CMK (cell line): ENCODE data around the gene PADI3.

ENCODE experiments used
- DNase-seq: peaks from one replicate; pipeline ENCODE4 v3.0.0-alpha.2; 2010; ENCODE audit warnings: low read depth

PADI3 gene

DNA sequence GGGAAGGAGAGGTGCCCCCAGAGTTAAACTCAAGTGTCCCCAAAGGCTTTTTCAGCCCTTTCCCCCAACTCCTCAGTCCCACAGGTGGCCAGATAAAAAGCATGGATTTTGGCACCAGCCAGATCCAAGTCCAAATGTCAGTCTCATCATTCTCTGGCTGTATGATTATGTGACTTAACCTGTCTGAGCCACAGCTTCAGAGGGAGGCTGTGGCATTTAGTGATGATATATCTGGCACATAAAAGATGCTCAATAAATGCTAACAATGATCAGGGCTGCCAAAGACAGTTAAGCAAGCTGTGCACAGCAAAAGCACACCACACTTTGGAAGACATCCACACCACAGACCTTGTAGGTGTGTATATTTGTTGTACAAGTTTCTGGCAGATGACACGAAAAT, 5.6 kb upstream of the PADI3 start:
- no peak for DNase-seq

DNA sequence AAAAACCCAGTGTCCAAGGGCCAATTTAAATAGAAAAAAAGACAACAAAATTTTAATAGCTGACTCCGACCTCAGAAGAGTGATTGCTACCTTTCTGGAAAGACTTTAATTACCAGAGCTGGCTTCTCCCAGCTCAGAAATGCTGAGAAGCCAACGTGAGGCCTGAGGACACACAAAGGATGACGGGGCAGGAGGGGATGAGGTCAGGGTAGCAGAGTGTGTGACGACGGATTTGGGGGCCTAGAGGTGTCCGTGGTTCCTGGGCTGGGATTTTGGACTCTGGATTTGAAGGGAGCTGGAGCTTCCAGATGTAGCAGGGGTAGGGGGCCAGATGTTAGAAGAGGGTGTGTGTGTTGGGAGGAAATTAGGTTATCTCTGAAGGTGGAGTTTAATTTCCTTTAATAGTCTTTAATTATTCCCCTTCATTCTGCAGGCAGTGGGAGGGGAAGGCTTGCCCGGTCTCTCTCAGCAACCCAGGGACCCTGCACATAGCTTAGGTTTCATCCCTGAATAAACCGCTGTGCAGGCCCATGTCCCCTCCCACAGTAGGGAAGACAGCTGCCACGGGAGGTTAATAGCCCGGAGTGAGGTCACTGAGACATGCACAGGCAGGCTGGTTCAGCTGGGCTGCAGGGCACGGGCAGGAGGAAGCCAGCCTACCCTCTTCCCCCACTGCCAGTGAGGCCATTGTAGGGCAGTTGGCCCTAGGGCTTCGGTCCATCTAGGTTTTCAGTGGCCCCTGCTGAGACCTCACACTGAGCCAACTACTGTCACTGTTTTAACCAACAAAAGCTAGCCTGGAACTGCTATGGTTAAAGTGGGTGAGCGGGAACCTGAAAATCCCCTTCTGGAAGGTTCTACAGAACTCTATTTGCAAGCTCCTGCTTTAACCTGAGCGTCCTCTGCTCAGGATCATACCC, 3.8 kb upstream of the PADI3 start:
- no peak for DNase-seq

DNA sequence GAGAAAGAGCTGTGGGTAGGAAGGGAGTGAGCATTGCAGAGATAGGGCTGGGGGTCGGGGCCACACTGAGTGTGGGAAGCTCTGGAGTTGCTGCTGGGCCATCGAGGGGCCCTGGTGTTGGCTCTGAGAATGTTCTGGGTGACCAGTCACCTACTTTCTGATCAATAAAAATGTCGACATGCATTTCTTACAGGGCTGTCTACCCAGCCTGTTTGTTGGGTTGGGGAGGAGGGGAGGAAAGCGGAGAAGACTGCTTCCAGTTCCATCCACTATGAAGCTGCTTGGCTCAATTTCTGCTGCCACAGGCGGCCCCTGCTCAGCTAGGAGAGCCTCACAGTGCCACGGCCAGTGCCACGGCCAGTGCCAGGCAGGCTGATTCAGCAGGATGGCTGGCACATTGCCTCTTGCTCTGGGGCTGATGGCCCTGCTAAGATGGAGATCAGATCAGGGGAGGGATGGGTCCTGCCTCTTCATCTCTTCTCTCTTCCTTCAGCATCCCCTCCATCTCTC, 3.0 kb upstream of the PADI3 start:
- DNase-seq: no peak

DNA sequence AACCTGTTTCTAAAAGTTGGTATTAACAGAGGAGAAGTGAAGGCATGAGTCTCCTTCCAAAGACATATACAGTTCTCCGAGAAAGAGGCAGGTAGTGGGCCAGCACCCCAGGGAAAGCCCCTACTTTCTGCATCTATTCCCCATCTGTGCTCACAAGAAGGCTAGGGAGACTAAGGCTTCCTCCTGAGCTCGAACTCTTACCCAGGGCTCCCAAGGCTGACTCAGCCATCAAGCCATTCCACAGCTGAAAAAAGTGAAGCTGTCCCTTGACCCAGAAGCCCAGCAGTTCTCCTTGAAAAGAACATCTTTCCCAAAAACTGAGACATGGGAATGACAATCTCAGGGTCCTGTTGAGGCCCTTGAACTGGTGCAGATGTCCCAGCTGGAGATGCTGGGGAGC, 1.9 kb upstream of the PADI3 start:
- DNase-seq: no peak

DNA sequence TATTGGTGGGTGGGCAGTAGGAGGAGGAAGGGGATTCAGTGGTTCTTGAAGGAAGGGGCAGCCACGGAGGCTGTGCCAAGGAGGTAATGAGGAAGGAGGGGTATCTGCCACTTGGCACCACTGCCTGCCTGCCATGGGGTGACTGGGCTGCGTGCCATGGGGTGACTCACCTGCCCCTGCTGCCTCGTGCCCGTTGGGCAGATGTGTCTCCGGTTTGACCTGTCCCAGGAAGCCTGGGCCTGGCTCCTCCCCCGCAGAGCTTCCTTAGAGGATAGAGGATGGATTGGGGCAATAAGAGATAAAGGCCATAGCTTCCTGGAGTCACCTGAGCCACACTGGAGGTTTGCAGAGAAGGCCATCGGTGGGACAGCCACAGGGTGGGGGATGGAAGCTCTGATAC, 1.7 kb downstream of the PADI3 start:
- DNase-seq: no peak

DNA sequence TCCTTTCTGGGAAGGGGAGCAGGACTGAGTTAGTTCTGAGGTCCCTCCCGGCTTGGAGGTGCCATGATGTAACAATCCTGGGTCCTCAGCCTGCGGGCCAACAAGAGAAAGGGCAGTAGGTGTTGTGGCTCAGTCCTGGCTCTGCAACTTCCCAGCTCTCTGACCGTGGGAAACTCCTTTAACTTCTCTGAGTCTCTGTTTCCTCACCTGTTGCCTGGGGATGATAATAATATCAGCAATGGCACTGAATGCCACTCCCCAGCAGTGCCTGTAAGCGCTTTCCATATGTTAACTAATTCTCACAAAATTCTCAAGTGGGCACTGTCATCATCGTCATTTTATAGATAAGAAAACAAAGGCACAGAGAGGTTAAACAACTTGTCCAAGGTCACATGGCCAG, 2.3 kb downstream of the PADI3 start:
- no peak for DNase-seq

DNA sequence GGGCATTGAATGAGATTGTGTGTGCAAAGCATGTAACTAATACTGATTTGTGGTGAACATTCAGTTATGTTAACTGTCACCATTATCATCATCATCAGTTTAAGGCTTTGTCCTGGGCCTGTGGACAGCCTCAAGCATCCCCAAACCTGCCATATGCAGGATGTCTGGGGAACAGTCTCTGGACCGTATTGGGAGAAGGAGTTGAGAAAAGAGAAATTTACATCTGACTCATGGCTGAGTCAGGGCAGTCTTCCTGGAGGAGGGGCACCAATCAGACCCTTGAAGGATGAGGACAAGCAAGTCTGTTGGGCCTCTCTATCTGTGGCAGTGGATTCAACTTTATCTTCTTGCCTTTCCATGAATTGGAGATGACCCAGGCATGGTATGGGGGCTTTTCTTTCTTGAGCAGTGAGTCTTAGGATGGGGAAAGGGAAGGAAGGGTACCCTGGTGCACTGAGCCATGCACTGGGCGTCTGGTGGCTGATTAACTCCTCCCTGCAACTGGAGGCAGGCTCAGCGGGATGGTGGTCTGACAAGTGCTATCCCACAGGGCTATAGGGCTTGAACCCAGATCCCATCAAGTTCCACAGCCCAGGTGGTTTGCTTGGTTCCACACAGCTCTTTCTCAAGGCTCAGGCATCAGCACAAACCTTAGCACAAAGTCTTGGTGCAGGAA, 2.9 kb downstream of the PADI3 start:
- DNase-seq: no peak

DNA sequence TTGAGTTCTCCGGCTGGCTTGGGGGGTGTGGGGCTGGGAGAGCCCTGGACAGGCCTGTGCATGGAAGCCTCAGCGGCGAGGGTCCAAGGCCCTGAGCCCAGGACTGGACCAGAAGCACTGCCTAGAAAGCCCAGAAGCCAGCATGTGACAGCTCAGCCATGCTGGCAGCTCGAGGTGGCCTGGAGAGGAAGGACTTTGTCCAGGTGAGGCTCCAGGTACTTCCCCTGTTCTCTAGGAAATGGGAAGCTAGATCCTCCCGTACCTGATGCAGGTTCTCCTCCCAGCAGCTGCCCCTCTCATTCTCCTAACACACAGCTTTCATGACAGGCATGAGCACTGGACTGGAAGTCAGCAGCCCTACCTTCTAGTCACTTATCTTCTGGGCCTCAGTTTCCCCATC, 6.4 kb downstream of the PADI3 start:
- DNase-seq: no peak

DNA sequence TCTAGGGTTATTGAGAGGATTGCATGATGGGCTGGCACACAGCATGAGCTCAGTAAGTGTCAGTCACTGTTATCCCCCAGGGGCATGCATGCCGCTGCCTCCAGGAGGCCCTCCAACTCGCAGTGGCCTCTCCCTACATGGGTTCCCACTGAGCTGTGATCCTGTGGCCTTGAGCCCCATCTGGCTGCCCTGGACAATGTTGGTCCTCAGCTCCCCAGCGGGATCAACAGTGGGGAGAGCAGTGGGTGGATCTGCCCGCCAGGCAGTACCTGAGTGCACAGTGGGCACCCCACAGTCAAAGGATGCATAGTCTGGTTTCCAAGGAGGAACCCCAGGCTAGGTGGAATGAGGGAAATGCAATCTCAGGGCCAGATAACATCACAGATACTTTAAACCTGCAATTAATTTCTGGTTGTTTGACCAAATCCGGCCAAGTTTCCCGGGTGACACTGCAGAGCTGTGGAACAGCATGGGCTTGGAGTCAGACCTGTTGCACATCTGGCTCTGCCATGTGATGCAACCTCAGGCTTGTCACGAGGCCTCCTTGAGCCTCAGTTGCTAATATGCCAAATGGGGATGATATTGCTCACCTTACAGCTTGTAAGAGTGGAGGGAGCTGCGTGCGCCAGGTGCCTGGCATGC, 9.3 kb downstream of the PADI3 start:
- no peak for DNase-seq

DNA sequence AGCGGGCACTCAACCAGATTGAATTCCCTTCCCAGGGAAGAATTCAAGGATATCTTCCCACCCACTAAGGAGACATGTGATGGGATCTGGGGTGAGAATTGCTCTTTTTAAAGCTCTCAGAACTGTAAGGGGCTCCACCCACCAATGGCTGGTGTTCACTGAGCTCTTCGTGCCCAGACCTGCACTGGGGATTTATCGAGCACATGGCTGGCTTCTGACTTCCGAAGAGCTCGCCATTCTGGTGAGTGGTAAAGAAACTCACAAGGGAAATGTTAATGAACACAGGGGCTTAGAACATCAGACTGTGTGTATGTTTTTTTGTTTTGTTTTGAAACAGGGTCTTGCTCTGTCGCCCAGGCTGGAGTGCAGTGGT, 9.8 kb downstream of the PADI3 start:
- no peak for DNase-seq

DNA sequence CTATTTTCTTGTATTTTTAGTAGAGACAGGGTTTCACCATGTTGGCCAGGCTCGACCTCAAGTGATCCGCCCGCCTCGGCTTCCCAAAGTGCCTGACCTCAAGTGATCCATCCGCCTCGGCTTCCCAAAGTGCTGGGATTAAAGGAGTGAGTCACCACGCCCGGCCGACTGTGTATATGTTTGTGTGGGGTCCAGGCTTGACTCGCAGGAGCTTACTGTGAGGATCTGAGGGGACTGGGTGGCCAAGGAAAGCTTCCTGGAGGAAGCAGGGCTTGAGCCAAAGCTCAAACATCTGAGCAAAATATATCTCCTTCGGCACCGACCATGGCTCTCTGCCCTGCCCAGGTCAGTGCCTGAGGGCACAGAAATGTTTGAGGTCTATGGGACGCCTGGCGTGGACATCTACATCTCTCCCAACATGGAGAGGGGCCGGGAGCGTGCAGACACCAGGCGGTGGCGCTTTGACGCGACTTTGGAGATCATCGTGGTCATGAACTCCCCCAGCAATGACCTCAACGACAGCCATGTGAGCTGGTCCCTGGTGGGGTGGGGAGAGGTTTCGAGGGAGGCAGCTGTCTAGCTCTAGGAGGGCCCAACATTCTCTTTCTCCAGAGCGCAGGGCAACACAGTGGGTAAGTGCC, 10.5 kb downstream of the PADI3 start:
- no peak for DNase-seq

DNA sequence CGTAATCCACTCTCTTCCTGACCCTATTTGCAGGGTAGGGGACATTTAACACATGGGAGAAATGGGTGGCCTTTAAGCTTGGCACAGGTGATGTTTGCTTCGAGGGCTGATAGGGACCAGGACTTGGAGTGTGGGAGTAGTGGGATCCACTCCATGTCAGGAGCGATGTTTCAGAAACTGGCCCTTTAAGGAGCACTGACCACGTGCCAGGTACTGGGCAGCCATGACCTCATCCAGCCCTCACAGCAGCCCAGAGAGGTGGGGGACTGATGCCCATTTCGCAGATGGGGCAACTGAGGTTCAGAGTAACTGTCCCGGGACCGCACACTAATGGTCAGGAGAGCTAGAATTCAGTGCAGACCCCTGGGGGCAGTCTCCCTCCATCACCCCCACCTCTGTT, 11.4 kb downstream of the PADI3 start:
- DNase-seq: no peak

DNA sequence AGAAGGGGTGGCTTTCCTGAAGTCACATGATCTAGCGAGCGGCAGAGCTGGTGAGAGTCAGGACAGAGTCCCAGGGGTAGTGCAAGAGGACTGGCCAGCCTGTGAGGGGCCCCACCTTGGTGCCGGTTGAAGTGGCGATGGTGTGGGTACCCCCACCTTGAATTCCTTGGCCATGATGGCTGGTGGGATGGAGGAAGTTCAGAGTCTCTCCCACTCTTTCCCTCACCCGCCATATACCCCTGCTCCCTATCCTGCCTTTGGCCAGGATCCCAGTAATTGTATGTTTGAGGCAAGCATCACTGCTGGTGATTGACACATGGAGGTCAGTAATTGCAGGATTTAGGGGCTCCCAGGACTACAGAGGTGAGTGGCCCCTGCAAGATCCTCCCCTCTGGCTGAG, 11.8 kb downstream of the PADI3 start:
- DNase-seq: no peak

DNA sequence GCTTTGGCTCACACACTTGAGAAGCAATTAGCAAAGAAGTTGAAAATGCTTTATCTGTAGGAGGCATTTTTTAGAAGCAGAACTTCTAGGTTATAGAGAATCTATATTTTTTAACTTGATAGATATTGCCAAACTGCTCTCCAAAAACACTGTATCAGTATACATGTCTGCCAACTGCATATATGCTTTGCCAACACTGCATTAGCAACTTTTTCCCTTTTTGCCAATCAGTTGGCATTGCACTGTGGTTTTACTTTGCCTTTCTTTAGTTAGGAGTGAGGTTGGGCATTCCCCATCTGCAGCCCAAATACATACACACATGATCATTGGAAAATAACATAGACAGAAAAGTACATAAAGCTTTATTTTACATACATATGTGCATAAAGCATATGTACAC, 15.0 kb downstream of the PADI3 start:
- DNase-seq: no peak

DNA sequence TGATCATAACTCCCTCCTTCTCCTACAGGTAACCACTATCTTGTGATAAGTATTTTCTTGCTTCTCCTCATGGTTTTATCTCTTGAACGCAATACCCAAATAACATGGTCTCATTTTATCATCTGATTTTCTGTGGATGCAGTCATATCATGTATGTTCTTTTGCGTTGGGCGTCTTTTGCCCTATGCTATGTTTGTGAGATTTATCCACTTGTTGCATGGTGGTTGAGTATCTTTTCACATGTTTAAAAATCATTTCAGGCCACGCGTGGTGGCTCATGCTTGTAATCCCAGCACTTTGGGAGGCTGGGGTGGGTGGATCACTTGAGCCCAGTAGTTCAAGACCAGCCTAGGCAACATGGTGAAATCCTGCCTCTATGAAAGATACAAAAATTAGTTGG, 15.6 kb downstream of the PADI3 start:
- no peak for DNase-seq

DNA sequence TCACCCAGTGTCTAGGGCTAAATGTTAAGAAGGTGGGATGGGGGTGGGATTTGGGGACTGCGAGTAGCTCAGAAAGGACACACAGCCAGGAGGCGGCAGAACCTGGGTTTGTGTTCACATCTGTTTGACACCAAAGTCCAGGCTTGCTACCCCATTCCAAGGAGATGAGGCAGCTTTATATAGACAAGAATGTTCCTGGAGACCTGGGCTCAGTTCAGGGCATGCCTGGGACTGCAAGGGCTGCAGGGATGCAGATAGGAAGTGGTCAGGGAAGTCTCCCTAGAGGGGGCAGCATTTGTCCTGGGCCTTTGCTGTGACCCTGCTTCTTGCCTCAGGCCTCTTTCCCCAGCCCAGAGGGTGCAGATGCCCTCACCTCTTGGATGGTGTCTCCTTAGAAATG, 16.3 kb downstream of the PADI3 start:
- no peak for DNase-seq

DNA sequence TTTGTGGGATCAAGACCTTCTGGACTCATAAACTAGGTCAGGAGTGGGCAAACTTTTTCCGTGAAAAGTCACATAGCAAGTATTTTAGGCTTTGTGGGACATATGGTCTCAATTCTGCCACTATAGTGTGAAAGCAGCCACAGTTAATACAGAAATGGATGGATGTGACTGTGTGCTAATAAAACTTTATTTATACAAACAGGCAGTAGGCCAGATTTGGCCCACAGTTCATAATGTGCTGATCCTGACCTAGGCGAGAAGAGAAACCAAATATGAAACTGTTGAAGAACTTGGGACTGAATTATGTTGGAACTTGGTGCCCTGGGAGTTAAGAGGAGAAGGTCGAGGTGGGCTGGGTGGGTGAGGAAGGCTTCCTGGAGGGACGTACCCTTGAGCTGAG, 17.1 kb downstream of the PADI3 start:
- DNase-seq: no peak

DNA sequence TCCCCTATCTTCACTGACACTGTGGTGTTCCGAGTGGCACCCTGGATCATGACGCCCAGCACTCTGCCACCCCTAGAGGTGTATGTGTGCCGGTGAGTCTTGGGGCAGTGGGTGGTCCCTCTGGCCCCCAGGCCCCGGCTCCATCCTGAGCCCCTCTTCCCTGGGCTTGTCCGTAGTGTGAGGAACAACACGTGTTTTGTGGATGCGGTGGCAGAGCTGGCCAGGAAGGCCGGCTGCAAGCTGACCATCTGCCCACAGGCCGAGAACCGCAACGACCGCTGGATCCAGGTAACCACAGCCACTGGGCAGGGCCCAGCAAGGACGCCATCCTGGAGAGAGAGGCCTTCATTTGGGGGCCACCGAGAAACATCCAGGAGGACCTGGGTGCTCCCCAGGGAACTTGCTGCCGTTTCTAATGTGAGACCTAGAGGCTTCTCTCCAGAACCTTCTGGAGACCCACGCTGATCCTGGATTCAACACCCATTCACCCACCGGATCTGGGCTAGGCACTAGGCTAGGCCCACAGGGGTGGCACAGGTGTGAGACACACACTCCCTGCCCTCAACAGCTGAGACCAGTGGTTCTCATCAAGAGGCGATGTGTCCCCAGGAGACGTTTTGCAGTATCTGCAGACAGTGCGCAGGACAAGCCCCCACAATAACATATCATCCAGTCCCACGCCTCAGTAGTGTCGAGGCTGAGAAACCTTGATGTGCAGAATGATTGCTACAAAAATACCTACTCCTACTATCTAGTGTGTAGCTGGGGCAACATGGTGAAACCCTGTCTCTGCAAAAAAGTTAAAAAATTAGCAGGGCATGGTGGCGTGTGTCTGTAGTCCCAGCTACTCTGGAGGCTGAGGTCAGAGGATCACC, 22.2 kb downstream of the PADI3 start:
- no peak for DNase-seq

DNA sequence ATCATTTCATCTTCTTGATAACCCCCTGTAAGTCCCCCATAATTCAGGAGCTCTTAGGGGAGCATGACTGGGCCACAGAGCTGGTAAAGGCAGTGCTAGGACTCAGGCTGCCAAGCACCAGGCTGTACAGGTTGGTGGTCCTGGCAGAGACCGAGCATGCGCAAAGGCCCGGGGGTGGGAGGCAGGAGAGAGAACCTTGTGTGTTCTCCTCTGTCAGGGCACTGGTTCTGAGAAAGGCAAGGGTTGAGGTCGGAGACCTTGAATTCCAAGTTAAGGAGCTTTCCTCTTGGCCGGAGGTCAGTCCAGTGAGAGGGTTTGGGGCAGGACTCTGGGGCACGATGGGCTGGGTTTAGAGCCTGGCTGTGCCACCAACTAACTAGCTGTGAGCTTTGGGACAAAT, 23.2 kb downstream of the PADI3 start:
- DNase-seq: no peak

DNA sequence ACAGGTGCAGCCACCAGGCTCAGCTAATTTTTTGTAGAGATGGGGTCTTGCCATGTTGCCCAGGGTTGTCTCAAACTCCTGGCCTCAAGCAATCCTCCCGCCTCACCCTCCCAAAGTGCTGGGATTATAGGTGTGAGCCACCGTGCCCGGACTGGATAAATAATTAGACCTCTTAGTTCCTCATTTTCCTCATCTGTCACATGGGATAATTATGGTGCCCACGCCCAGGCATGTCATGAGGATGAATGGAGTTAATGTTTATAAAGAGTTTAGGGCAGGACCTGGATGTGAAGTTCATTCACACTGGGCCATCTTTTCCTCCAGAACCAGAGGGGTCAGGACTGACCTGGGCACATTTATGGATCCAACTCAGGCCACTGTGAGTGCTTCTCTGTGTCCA, 23.7 kb downstream of the PADI3 start:
- no peak for DNase-seq

DNA sequence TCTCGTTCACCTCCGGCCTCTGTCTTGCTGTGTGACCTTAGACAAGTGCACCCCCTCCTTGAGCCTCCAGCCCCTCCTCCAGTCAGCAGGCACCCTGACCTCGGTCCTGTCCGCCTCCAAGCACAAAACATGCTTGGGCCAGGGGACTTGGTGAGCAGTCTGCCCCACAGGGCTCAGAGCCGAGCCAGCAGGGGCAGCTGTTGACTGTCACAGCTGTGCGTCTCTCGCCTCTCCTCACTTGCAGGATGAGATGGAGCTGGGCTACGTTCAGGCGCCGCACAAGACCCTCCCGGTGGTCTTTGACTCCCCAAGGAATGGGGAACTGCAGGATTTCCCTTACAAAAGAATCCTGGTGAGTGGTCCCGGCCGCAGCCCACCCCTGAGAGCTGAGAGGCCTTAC, 24.2 kb downstream of the PADI3 start:
- DNase-seq: no peak
